Measurements from ENCODE around the gene STK11. TPM values are rescaled to one million over a fixed set of nuclear protein-coding genes. Genes with fewer than 3 reads are reported as not detected.

STK11 gene
- polyA plus RNA-seq, 1 of the 3 experiments (the other 2 are of a cell fraction): 55.5 TPM

- no peak for TF ChIP-seq REST (IDR thresholded peaks at IDR 0.05; ENCODE audit: low read depth, low read length)
- TF ChIP-seq FOSL2 (IDR thresholded peaks at IDR 0.05; ENCODE audit: borderline replicate concordance, low read depth): no peak
- no peak for TF ChIP-seq CHD2 (IDR thresholded peaks at IDR 0.05; ENCODE audit: low read length, partially characterized antibody)
- no peak for TF ChIP-seq FOXJ3 (CRISPR knock-in tag; IDR thresholded peaks at IDR 0.05)
- no peak for TF ChIP-seq EP300 (IDR thresholded peaks at IDR 0.05; ENCODE audit: borderline replicate concordance in 1 of 2, low read depth in 1 of 2, low read length in 1 of 2)
- TF ChIP-seq TCF12 (IDR thresholded peaks at IDR 0.05): no peak
- TF ChIP-seq SIN3A (IDR thresholded peaks at IDR 0.05; ENCODE audit: borderline replicate concordance, low read depth, low read length): no peak
- no peak for TF ChIP-seq MXI1 (IDR thresholded peaks at IDR 0.05; ENCODE audit: low read depth, low read length)
- no peak for TF ChIP-seq TEAD4 (IDR thresholded peaks at IDR 0.05; ENCODE audit: borderline replicate concordance, insufficient read depth)
- no peak for TF ChIP-seq GATA2 (CRISPR knock-in tag; IDR thresholded peaks at IDR 0.05)
- TF ChIP-seq PBX3 (IDR thresholded peaks at IDR 0.05): no peak
Observed at GRCh38 chr19:1157931-1158884, 47.4 kb upstream of the STK11 start (continued).

- CTCF ChIA-PET: no interaction called here
- TF ChIP-seq CTCF (IDR thresholded peaks at IDR 0.05): no peak
- no peak for TF ChIP-seq SIN3A (IDR thresholded peaks at IDR 0.05; ENCODE audit: borderline replicate concordance, low read depth, low read length)
- no peak for TF ChIP-seq TAF1 (IDR thresholded peaks at IDR 0.05; ENCODE audit: borderline replicate concordance, low read depth, low read length)
- TF ChIP-seq USF1 (IDR thresholded peaks at IDR 0.05; ENCODE audit: borderline replicate concordance, low read depth): no peak
- no peak for TF ChIP-seq CHD2 (IDR thresholded peaks at IDR 0.05; ENCODE audit: low read length, partially characterized antibody)
- Histone ChIP-seq H3K4me2 (no peak overlapping the region), H3F3A (replicated peaks; ENCODE audit: insufficient read depth) (no peaks in the 10 kb centered on the region), H3K27me3 (ENCODE audit: insufficient read depth) (no peaks in the 10 kb centered on the region), H3K36me3 (replicated peaks in 1 of 2; ENCODE audit: control insufficient read depth in 1 of 2, insufficient read depth in 2 of 2, low read length in 1 of 2) (peaks cover 0 to 5% of the 10 kb centered on the region in 2 experiments), H3K9me3 (no peaks in the 10 kb centered on the region), H4K20me1 (ENCODE audit: insufficient read depth) (peaks cover 56% of the 10 kb centered on the region), H3K27ac (ENCODE audit: low read depth in 2 of 2, low read length in 1 of 2) (no peak overlapping the region), H3K79me2 (ENCODE audit: insufficient read depth) (peaks cover 52% of the 10 kb centered on the region; the same call in 1 of the 2 replicates), H2AFZ (ENCODE audit: low read depth) (no peak overlapping the region), H3K4me1 (ENCODE audit: control insufficient read depth in 1 of 2, insufficient read depth in 2 of 2, low read depth in 1 of 2, low read length in 1 of 2) (peaks cover 0 to 17% of the 10 kb centered on the region in 2 experiments; a peak in 1 of 4 replicates), H3K4me3 (ENCODE audit: low read depth in 2 of 2, low read length in 1 of 2) (no peak overlapping the region), H3K9ac (no peak overlapping the region), H3K9me2 (no peaks in the 10 kb centered on the region)
- DNase-seq: no peak
- POLR2A ChIA-PET: interaction anchor here (0.6 kb wide), 1 partner anchor 15 kb away, joined by 5 read pairs; no protein-coding TSS in a partner anchor
- 98% methylated on average over 22 of the region's 32 CpGs for WGBS (ENCODE audit: low lambda C conversion rate)
Observed at GRCh38 chr19:1158885-1159448, 46.6 kb upstream of the STK11 start.

Data from SK-N-SH (cell line).